IMR-90 (cell line): ENCODE measurements around the gene TIFAB. TPM values are rescaled to one million over a fixed set of nuclear protein-coding genes. Genes with fewer than 3 reads are reported as not detected.

Source experiments
- ATAC-seq: fragments of 200-7000 bp; cut with Tn5 transposase; 2 replicates; pipeline ENCODE4 v1.9.1; 2020; ENCODE audit warnings: low read depth, mild to moderate bottlenecking, moderate library complexity
- BruUV-seq: library from RNA; stranded (reverse); fragments of 400-500 nt; replicated peaks from 2 replicates; lab custom pipeline; 2021; lab: Mats Ljungman, UMichigan
- CTCF ChIA-PET: fragments of 300-600 bp; formaldehyde crosslinking; extraction: SDS; loops from one replicate; lab custom pipeline; 2021; ENCODE audit warnings: antibody characterized with exemption; lab: Yijun Ruan, JAX
- POLR2A ChIA-PET: fragments of 300-600 bp; sonication (Branson Sonifier 250); formaldehyde crosslinking; loops from one replicate; lab custom pipeline; 2022; ENCODE audit warnings: antibody characterized with exemption; ENCODE audit not compliant: unreplicated experiment; lab: Charles Lee
- DNase-seq: peaks from one replicate; pipeline ENCODE4 v3.0.0; 2013
- H2AFZ ChIP-seq: replicated peaks from 2 replicates; pipeline ENCODE3; 2013; ENCODE audit warnings: low read length, mild to moderate bottlenecking; ENCODE audit not compliant: poor library complexity
- H2AK5ac ChIP-seq: 2 replicates; pipeline ENCODE4 v1.6.1; 2013; ENCODE audit warnings: low read depth, low read length, inconsistent platforms
- H2AK9ac ChIP-seq: replicated peaks from 2 replicates; pipeline ENCODE3; 2013; ENCODE audit warnings: mild to moderate bottlenecking, low read depth, low read length, moderate library complexity; ENCODE audit not compliant: poor library complexity
- H2BK120ac ChIP-seq: 2 replicates; pipeline ENCODE4 v1.6.1; 2013; ENCODE audit warnings: low read depth, low read length, inconsistent platforms
- H2BK15ac ChIP-seq: 3 replicates; pipeline ENCODE4 v1.6.1; 2013; ENCODE audit warnings: low read depth, low read length, inconsistent platforms
- H2BK20ac ChIP-seq: 2 replicates; pipeline ENCODE4 v1.6.1; 2013; ENCODE audit warnings: low read depth, mild to moderate bottlenecking, inconsistent platforms, low read length, moderate library complexity
- H2BK5ac ChIP-seq: 2 replicates; pipeline ENCODE4 v1.6.1; 2013; ENCODE audit warnings: mild to moderate bottlenecking, low read depth, low read length, inconsistent platforms; ENCODE audit not compliant: poor library complexity, severe bottlenecking
- H3K14ac ChIP-seq: replicated peaks from 2 replicates; pipeline ENCODE4 v1.6.1; 2013; ENCODE audit warnings: low read depth, low read length, inconsistent platforms
- H3K18ac ChIP-seq: 2 replicates; pipeline ENCODE4 v1.6.1; 2013; ENCODE audit warnings: low read depth, low read length, control low read depth
- H3K23ac ChIP-seq: 2 replicates; pipeline ENCODE4 v1.6.1; 2013; ENCODE audit warnings: low read depth, low read length, inconsistent platforms
- H3K27ac ChIP-seq: 2 replicates; pipeline ENCODE4 v1.5.1; 2013; ENCODE audit warnings: mild to moderate bottlenecking, control low read depth, low read length; ENCODE audit not compliant: insufficient read depth
- H3K27me3 ChIP-seq: 2 replicates; pipeline ENCODE4 v1.6.1; 2013; ENCODE audit warnings: low read length; ENCODE audit not compliant: control insufficient read depth, insufficient read depth
- H3K36me3 ChIP-seq: 2 replicates; pipeline ENCODE4 v1.6.1; 2013; ENCODE audit warnings: low read length, mixed read lengths; ENCODE audit not compliant: control insufficient read depth, insufficient read depth
- H3K4ac ChIP-seq: 2 replicates; pipeline ENCODE4 v1.6.1; 2013; ENCODE audit warnings: low read depth, low read length, inconsistent platforms
- H3K4me1 ChIP-seq: 2 replicates; pipeline ENCODE4 v1.6.1; 2013; ENCODE audit warnings: low read length, mixed read lengths; ENCODE audit not compliant: control insufficient read depth, insufficient read depth
- H3K4me2 ChIP-seq: 2 replicates; pipeline ENCODE4 v1.6.1; 2013; ENCODE audit warnings: low read depth, mild to moderate bottlenecking, control low read depth, low read length, moderate library complexity
- H3K4me3 ChIP-seq: 2 replicates; pipeline ENCODE4 v1.5.1; 2013; ENCODE audit warnings: low read depth, mild to moderate bottlenecking, control low read depth, low read length, moderate library complexity; ENCODE audit not compliant: insufficient read depth
- H3K56ac ChIP-seq: 2 replicates; pipeline ENCODE4 v1.6.1; 2013; ENCODE audit warnings: low read length, inconsistent platforms; ENCODE audit not compliant: insufficient read depth; ENCODE audit errors: extremely low read depth
- H3K79me1 ChIP-seq, 2 experiments: 2 replicates each; pipeline ENCODE4 v1.6.1; 2013; ENCODE audit warnings: low read length in 2 of 2, inconsistent platforms in 1 of 2, low read depth in 1 of 2
- H3K9ac ChIP-seq: 2 replicates; pipeline ENCODE4 v1.6.1; 2013; ENCODE audit warnings: low read depth, low read length, control low read depth
- H3K9me1 ChIP-seq: 2 replicates; pipeline ENCODE4 v1.6.1; 2013; ENCODE audit warnings: low read length, inconsistent platforms; ENCODE audit not compliant: insufficient read depth
- H3K9me3 ChIP-seq: 2 replicates; pipeline ENCODE4 v1.6.1; 2013; ENCODE audit warnings: low read length; ENCODE audit not compliant: control insufficient read depth, insufficient read depth
- H4K20me1 ChIP-seq: 2 replicates; pipeline ENCODE4 v1.6.1; 2013; ENCODE audit warnings: low read length, inconsistent platforms; ENCODE audit not compliant: insufficient read depth
- H4K5ac ChIP-seq: 2 replicates; pipeline ENCODE4 v1.6.1; 2013; ENCODE audit warnings: mild to moderate bottlenecking, low read depth, low read length, control low read depth
- H4K8ac ChIP-seq, 2 experiments: 2 replicates each; pipeline ENCODE4 v1.6.1; 2013; ENCODE audit warnings: low read depth in 2 of 2, low read length in 2 of 2, control low read depth in 1 of 2, inconsistent platforms in 1 of 2
- H4K91ac ChIP-seq: 2 replicates; pipeline ENCODE4 v1.6.1; 2013; ENCODE audit warnings: low read depth, low read length, inconsistent platforms; ENCODE audit not compliant: insufficient read depth
- CEBPB ChIP-seq: IDR thresholded peaks from 2 replicates; pipeline ENCODE4 v1.6.1; 2012; ENCODE audit warnings: low read depth, low read length, improper control_type of control experiment
- NFE2L2 ChIP-seq: fragments of 150-350 bp; IDR thresholded peaks from 2 replicates; pipeline ENCODE4 v1.6.1; 2016; ENCODE audit warnings: low read depth, mild to moderate bottlenecking, low read length
- WGBS, 2 experiments: methylation state at CpG; one replicate each; pipeline versions ENCODE4 v1.1.5 to v1.1.7; 2013; ENCODE audit warnings: missing lambda C conversion rate in 2 of 2; ENCODE audit not compliant: insufficient read length in 1 of 2; ENCODE audit errors: extremely low coverage in 2 of 2; 5-methylcytosine and 5-hydroxymethylcytosine counted together
- dilution Hi-C: fragments of 300-500 bp; cut with HindIII; formaldehyde crosslinking; loops from one replicate; pipeline ENCODE4 v1.14.3; 2018; ENCODE audit warnings: low sequenced_read_pairs; ENCODE audit not compliant: unreplicated experiment
- in situ Hi-C: fragments of 300-500 bp; cut with MboI; formaldehyde crosslinking; loops from 3 replicates; pipeline ENCODE4 v1.14.3; 2019; ENCODE audit warnings: low sequenced_read_pairs, inconsistent platforms, mixed read lengths
- intact Hi-C: fragments of 100-400 bp; cut with micrococcal nuclease; formaldehyde crosslinking; loops from 2 replicates; pipeline ENCODE4 v1.10.0; 2022
- polyA plus RNA-seq, 3 experiments: library from polyadenylated mRNA; depleted of rRNA; stranded (reverse); fragments of >200 nt; gene quantifications; 2 replicates each; pipeline ENCODE4 v1.2.3, GENCODE V29; 2012; ENCODE audit warnings: low replicate concordance in 1 of 3
- total RNA-seq: library from RNA; depleted of rRNA; stranded (reverse); fragments of >200 nt; gene quantifications from 2 replicates; pipeline ENCODE4 v1.2.3, GENCODE V29; 2012

Gene TIFAB
- total and polyA plus RNA-seq, 2 of the 4 experiments (the other 2 are of a cell fraction) = not detected

DNA sequence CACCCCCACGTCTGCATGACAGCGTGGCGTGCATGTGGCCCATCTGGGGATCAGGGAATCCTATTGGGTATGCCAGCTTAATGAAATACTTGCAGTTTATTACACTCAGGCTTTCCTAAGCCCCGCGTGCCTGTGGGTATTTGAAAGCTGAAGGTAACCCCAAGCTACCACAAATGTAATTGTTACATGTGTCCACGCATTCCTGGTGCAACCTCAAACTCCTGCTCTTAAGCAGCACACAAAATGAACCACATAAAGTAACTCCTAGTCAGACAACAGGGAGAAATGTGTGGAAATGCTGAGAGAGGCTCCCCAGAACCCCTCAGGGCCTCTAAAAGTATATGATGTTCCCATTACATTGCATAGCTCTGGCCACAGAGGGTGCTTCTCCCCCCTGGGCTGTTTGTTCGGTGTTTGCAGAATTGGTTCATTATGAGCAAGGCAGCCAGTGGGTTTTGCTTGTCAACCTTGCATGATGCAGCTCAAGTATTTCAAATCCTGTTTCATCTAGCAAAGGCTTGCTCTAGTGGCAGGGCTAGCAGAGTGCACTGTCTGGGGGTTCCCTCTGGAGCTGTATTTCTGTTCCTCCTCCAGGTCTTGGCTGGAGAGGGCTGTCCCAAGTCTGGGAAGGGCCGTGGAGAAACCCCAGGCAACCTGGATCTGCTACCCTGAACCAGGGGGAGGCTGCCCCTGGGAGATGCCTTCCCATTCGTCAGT, 3.2 kb downstream of the TIFAB start:
- TF ChIP-seq NFE2L2 (no peak), CEBPB (no peak)
- peak; percentile 55 for DNase-seq
- Histone ChIP-seq H2AFZ (no peak overlapping the region), H3K14ac (no peak overlapping the region), H3K4ac (no peak overlapping the region), H2BK15ac (no peak overlapping the region), H3K27me3 (peaks cover 45% of the 10 kb centered on the region), H3K18ac (no peak overlapping the region), H3K23ac (no peak overlapping the region), H4K20me1 (no peaks in the 10 kb centered on the region), H4K91ac (no peak overlapping the region), H3K9ac (no peak overlapping the region), H2BK120ac (no peak overlapping the region), H2BK5ac (no peak overlapping the region), H3K4me2 (no peak overlapping the region), H3K36me3 (no peaks in the 10 kb centered on the region), H2BK20ac (no peak overlapping the region), H3K27ac (no peak overlapping the region), H2AK9ac (peak overlapping the region; percentile 48), H3K4me3 (no peak overlapping the region), H3K9me3 (no peaks in the 10 kb centered on the region; the same call in 1 of the 2 replicates), H3K79me1 (no peaks in the 10 kb centered on the region), H3K9me1 (no peaks in the 10 kb centered on the region), H4K8ac (no peak overlapping the region), H3K56ac (no peak overlapping the region), H4K5ac (no peak overlapping the region), H3K4me1 (no peaks in the 10 kb centered on the region), H2AK5ac (no peak overlapping the region)
- 40% methylated on average over 1 of the region's 9 CpGs; no CpG with 5 or more reads in 1 of the 2 experiments for WGBS, 2 experiments
- in situ Hi-C loops (no loop called here), dilution Hi-C loops (no loop called here), intact Hi-C loops (no loop called here)
- BruUV-seq = no TSS peak
- no peak for ATAC-seq
- POLR2A ChIA-PET = no interaction called here
- CTCF ChIA-PET = interaction anchor here (1.0 to 1.3 kb wide), 2 partner anchors 9 to 17 kb away, joined by 4 to 5 read pairs; no protein-coding TSS in a partner anchor
